Mononuclear cell (primary cell): Measurements from ENCODE around the gene PLEKHM2. TPM values are rescaled to one million over a fixed set of nuclear protein-coding genes. Genes with fewer than 3 reads are reported as not detected.

Experiments
- H3K27me3 ChIP-seq: 2 replicates; pipeline ENCODE4 v1.6.0; 2011; ENCODE audit warnings: low read length, control low read depth; ENCODE audit not compliant: insufficient read depth
- H3K4me1 ChIP-seq: 2 replicates; pipeline ENCODE4 v1.5.1; 2011; ENCODE audit warnings: mild to moderate bottlenecking, low read length, control low read depth; ENCODE audit not compliant: insufficient read depth
- H3K4me3 ChIP-seq: 2 replicates; pipeline ENCODE4 v1.5.1; 2011; ENCODE audit warnings: mild to moderate bottlenecking, low read length, moderate library complexity
- H3K9me3 ChIP-seq: 2 replicates; pipeline ENCODE4 v1.5.1; 2011; ENCODE audit warnings: low read depth, mild to moderate bottlenecking, control low read depth, low read length
- total RNA-seq: library from RNA; depleted of rRNA; stranded (reverse); fragments of >200 nt; gene quantifications from one replicate; pipeline ENCODE4 v1.2.3, GENCODE V29; 2012

The PLEKHM2 gene
- total RNA-seq, 1 donor = 70.7 TPM

DNA sequence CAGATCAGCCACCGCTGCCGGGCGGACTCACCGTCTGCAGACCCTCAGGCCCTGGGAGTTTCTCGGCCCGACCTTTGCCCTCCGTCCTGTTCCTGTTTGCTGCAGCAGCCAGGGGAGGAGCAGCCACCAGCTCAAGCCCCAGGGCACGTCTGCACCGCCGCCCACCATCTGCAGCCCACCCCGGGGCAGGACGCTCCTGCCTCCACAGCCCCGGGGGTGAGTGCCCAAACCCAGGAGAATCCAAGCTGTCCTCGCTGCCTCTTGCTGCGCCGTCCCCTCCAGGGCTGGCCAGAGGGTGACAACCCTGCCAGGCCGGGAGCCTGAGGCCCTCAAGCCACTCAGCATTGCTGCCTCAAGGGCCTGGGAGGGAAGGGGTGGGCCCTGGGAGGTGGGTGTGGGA is 50.8 kb downstream of the PLEKHM2 start:
- Histone ChIP-seq H3K27me3 (no peaks in the 10 kb centered on the region), H3K4me1 (no peaks in the 10 kb centered on the region)

DNA sequence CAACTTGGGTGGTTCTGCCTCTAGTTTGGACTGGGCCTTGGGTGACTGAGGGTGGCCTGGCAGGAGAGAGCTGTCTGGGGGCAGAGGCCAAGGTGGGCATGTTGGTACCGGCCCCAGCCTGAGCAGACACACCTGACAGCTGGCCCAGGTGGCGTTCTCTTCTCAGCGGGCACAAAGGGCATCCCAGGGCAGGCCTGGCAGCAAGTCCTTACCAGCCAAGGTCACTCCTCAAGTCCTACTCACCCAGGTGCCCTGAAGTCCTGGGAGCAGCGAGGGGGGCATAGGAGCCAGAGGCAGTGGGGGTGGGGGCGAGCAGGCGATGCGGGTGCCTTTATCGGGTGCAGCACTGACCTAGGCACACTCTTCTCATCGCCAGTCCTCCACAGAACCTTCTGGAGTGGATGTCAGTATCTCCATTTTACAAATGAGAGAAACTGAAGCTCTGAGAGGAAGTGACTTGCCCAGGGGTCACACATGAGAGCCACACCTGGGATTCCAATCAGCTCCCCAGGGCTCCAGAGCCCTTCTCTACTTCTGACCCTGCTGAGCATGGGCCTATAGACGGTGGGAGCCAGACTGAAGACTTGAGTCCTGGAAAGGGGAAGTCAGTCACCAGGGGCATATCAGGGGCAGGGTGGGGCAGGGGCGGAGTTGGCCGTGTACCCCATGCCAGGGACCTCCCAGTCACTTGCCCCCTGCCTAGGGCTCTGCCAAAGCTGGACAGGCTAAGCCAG is 51.4 kb downstream of the PLEKHM2 start:
- H3K27me3 ChIP-seq = no peaks in the 10 kb centered on the region
- no peaks in the 10 kb centered on the region for H3K4me1 ChIP-seq
- H3K9me3 ChIP-seq = no peaks in the 10 kb centered on the region
- H3K4me3 ChIP-seq = no peak overlapping the region

More for the DNA sequence above, 50.8 kb downstream of the PLEKHM2 start:
- no peak overlapping the region for H3K4me3 ChIP-seq
- no peaks in the 10 kb centered on the region for H3K9me3 ChIP-seq

DNA sequence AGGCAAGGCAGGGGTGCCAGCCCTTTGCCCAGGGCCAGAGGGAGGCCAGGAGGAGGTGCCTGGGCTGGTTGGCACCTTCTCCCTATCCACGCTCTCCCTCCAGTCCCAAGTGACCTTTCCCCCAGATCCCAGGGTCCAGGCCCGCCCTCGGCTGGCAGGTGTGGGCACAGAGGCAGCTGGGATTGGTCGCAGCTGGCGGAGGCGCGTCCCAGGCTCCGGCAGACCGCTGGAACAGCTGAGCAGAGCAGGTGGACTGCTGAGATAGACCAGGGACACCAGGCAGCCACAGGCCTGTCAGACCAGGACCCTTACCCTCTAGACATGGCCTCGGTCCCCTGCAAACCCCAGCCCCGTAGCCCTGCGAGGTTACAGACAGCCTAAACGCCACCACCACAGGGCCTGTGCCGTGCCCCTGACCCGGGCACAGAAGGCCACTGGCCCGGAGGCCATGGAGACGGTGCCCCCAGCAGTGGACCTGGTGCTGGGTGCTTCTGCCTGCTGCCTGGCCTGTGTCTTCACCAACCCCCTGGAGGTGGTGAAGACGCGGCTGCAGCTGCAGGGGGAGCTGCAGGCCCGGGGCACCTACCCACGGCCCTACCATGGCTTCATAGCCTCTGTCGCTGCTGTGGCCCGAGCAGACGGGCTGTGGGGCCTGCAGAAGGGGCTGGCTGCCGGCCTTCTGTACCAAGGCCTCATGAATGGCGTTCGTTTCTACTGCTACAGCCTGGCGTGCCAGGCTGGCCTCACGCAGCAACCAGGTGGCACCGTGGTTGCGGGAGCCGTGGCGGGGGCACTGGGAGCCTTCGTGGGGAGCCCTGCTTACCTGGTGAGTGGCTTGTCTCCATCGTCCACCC is 52.1 kb downstream of the PLEKHM2 start, which contains the start of gene SLC25A34:
Gene SLC25A34, plus strand, starts transcription at position 221 of the 854 bp plus-strand sequence. Its CDS starts 228 bp downstream, at position 449.
- Histone ChIP-seq H3K27me3 (no peaks in the 10 kb centered on the region), H3K4me1 (no peaks in the 10 kb centered on the region), H3K9me3 (no peaks in the 10 kb centered on the region), H3K4me3 (no peak within 1 kb of the TSS)

DNA sequence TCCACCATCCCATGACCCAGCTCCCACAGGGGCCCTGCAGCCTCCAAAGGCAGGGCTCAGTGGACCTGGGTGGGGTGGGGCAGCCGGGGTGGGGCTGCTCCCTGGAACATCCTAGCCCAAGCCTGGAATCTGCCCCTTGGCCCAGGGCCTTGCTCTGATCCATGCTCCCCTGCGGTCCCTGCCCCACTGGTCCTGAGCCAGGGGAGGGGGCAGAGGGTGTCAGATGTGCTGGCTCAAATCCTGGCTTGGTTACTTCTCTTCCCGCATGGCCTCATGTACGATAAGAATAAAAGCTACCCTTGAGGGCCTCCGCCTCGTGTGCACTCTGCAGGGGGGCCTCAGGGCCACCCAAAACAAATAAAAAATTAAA is 52.8 kb downstream of the PLEKHM2 start:
- no peaks in the 10 kb centered on the region for H3K27me3 ChIP-seq
- no peaks in the 10 kb centered on the region for H3K4me1 ChIP-seq
- no peaks in the 10 kb centered on the region for H3K9me3 ChIP-seq
- H3K4me3 ChIP-seq = no peak overlapping the region

DNA sequence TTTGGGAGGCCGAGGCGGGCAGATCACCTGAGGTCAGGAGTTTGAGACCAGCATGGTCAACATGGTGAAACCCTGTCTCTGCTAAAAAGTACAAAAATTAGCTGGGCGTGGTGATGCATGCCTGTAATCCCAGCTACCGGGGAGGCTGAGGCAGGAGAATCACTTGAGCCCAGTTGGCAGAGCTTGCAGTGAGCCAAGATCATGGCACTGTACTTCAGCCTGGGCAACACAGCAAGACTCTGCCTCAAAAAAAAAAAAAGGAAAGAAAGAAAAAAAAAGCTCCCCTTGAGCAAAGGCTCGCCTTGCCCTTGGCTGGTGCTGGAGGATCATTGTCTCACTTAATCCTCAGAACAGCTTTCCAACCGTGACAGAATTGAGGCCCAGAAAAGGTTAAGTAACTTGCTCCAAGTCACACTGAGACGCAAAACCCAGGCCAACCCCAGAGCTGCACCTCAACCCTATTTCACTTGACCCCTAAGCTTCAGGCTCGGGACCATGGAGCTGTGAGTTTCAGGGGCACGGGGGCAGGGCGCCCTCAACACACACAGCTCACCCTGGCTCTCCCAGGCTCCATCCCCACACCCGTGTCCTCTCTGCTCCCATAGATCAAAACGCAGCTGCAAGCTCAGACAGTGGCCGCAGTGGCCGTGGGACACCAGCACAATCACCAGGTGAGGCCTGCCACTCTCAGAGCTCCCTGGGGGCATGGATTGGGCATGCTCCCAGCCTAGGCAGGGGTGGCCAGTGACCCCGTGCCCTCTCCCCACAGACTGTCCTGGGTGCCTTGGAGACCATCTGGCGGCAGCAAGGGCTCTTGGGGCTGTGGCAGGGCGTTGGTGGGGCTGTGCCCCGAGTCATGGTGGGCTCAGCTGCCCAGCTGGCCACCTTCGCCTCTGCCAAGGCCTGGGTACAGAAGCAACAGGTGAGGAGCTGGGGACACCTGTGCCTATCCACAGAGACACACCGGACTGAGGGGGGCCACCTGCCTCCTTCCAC is 53.5 kb downstream of the PLEKHM2 start:
- no peaks in the 10 kb centered on the region for H3K4me1 ChIP-seq
- no peaks in the 10 kb centered on the region for H3K9me3 ChIP-seq
- no peak overlapping the region for H3K4me3 ChIP-seq
- H3K27me3 ChIP-seq = no peaks in the 10 kb centered on the region

DNA sequence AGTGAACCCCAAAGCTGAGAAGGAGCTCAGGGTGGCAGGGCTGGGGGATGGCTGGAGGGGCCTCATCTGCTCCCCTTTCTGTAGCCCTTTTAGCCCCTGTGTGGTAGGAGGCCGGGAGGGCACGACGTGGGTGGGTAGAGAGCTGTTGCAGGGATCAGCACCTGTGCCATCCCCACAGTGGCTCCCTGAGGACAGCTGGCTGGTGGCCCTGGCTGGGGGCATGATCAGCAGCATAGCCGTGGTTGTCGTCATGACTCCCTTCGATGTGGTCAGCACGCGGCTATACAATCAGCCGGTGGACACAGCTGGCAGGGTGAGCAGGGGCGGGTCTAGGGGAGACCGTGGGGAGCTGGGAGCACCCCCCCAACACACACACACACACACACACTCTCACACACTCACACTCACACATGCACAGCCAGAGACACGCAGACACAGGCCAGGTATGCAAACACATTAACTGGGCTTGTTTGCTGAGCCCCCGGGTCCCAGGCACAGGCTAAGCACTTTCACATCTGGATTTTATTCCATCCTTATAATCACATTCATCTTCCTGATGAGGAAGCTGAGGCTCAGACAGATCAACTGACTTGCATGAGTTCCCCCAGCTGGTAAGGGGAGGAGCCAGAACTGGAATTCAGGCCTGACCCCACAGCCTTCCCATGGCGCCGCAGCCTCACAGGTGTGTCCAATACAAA is 54.4 kb downstream of the PLEKHM2 start:
- H3K4me1 ChIP-seq = no peaks in the 10 kb centered on the region

DNA sequence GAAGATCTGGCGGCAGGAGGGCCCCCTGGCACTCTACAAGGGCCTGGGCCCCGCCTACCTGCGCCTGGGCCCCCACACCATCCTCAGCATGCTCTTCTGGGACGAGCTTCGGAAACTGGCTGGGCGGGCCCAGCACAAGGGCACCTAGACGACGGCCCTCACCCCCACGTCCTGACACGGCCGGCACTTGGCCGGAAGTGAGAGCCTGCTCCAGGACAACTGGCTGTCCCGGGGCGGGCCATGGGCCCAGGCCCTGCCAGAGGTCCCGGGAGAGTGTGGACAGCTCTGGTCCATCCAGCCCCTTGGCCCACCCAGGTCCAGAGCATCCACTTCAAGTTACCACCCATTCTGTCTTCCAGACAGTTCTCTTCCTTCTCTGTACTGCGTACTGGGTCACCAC is 55.1 kb downstream of the PLEKHM2 start:
- H3K4me1 ChIP-seq = no peaks in the 10 kb centered on the region
- no peaks in the 10 kb centered on the region for H3K9me3 ChIP-seq
- H3K4me3 ChIP-seq = no peak overlapping the region
- no peaks in the 10 kb centered on the region for H3K27me3 ChIP-seq

More for the DNA sequence above, 54.4 kb downstream of the PLEKHM2 start:
- no peak overlapping the region for H3K4me3 ChIP-seq
- no peaks in the 10 kb centered on the region for H3K27me3 ChIP-seq
- no peaks in the 10 kb centered on the region for H3K9me3 ChIP-seq

DNA sequence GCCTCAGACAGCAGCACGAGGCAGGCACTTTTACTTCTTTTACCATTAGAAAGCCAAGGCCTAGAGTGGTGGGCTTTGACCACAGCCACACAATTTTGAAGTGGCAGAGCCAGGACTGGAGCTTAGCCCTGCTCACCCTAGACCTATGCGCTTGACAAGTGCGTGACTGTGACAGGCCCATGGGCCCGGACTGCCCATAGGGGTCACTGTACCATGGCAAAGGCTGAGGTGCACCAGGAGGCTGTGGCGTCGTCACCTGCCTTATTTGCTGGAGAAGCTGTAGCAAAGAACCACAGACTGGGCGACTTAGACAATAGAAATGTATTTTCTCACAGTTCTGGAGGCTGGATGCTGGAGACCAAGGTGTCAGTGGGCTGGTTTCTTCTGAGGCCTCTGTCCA is 55.6 kb downstream of the PLEKHM2 start:
- H3K9me3 ChIP-seq = no peaks in the 10 kb centered on the region
- H3K4me1 ChIP-seq = no peaks in the 10 kb centered on the region
- no peak overlapping the region for H3K4me3 ChIP-seq
- H3K27me3 ChIP-seq = no peaks in the 10 kb centered on the region

DNA sequence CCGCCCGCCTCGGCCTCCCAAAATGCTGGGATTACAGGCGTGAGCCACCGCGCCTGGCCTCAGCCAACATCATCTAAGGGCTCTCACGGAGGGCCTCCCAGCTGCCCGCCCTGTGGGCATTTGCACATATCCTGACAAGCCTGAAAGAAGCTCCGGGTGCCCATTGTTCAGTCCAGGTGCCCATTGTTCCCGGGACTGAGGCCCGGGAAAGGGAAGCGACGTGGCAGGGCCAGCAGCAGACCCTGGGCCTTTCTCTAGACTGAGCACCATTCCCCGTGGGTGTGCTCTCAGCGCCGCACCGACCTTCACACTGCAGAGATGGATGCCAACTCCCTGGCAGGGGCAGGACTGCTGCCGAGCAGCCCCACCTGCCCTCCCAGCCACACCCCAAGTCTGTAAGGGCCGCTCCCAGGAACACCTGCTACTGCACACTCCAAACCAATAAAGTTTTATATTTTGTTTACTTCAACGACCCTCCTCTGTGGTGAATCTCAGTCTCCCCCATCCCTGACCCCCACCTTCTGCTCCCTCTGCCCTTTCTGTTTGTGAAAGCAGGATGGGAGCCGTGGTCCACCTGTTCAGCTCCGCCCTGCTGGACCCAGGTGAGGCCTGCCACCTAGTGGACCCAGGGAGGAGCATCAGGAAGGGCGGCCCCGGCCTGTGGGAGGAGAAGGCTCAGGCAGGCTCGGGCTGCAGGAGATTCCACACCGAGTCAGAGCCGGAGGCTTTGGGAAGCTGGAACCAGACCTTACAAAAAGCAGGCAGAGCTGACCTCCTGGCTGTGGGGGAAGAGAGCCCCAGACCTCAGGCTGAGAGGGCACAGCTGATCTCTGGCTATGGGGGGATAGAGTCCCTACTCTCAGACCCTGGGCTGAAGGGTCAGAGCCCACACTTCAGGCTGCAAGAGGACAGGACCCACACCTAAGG is 57.1 kb downstream of the PLEKHM2 start:
- Histone ChIP-seq H3K9me3 (no peaks in the 10 kb centered on the region), H3K27me3 (no peaks in the 10 kb centered on the region), H3K4me3 (no peak overlapping the region), H3K4me1 (no peaks in the 10 kb centered on the region)

DNA sequence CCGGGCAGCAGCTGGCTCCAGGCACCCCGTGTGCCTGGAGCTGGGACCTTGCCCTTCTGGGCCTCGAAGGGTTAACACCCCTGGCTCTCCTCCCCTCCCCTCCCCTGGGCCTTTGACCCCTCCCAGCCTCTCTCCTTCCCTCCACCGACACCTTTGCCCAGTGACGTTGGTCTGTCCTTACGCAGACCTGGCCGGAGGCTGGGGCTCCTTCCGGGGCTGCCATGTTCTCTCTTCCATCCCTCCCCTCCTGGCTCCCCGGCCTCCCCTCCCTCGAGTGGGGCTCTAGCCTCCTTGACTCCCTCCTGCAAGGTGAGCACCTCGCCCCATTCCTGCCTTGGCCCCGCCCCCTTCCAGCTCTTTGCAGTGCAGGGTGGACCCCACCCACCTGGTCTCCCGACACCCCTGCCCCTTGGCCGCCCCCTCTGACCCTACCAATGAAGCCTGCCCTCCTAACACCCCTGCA is 58.2 kb downstream of the PLEKHM2 start, which contains the start of gene TMEM82:
Gene TMEM82, plus strand, starts transcription at position 161 of the 463 bp plus-strand sequence. Its CDS starts 61 bp downstream, at position 222.
- no peak within 1 kb of the TSS for H3K4me3 ChIP-seq
- no peaks in the 10 kb centered on the region for H3K9me3 ChIP-seq
- H3K4me1 ChIP-seq = no peaks in the 10 kb centered on the region
- no peaks in the 10 kb centered on the region for H3K27me3 ChIP-seq

DNA sequence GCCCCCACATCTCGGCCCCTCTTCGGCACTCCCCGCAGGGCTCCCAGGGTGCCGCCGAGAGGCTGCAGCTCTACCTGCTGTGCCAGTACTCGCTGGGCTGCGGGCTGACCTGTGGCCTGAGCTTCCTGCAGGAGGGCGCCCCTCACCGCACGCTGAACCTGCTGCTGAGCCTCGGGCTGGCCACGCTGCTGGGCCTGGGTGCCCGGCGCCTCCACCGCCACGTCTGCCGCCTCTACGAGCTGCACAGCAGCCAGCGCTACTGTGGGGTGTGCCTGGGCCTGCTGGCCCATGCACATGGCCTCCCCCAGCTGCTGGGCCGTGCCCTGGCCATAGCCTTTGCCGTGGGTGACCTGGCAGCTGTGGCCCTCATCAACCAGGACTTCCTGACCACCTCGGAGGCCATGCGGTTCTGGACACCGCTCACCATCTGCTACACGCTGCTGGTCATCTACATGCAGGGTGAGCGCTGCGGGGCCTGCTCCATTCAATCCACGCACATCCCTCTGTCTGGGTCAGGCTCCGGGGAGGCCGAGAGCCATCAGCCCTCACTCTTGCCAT is 60.1 kb downstream of the PLEKHM2 start:
- H3K27me3 ChIP-seq = no peaks in the 10 kb centered on the region
- no peaks in the 10 kb centered on the region for H3K9me3 ChIP-seq
- no peaks in the 10 kb centered on the region for H3K4me1 ChIP-seq
- no peak overlapping the region for H3K4me3 ChIP-seq

DNA sequence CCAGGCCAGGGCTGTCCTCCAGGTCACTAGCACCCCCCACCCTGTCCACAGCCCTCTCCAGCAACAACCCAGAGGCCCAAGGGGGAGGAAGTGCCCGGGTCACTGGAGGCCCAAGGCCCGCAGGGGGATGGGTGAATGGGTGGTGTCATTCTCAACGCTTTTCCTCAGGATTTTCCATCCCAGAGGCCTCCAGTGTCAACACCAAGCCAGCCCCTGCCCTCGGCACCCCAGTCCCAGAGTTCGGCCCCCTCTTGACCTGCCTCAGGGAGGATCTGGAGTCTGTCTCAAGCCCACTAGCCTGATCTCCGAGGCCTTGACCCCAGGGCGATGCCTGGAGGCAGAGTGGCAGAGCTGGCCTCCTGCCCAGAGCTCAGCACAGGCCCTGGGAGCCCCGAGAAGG is 63.3 kb downstream of the PLEKHM2 start:
- no peaks in the 10 kb centered on the region for H3K4me1 ChIP-seq
- no peaks in the 10 kb centered on the region for H3K9me3 ChIP-seq
- H3K4me3 ChIP-seq = no peak overlapping the region
- no peaks in the 10 kb centered on the region for H3K27me3 ChIP-seq

DNA sequence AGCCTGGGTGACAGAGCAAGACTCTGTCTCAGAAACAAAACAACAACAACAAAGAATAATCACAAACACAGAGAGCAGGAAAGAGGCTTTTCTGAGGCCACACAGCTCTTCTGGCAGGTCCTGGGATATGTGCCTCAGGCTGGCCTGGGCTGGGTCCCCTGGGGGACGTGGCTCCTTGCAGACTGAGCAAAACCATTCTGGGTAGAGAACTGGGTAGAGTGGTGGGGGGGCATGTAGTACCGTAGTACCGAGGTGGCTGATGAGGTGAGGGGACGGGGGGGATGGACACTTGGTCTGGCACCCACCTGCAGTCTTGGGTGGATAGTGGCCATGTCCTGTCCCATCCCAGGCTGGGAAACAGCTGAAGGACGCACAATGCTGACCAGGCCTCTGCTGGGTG is 64.1 kb downstream of the PLEKHM2 start:
- Histone ChIP-seq H3K4me1 (no peaks in the 10 kb centered on the region), H3K27me3 (no peaks in the 10 kb centered on the region), H3K9me3 (no peaks in the 10 kb centered on the region), H3K4me3 (no peak overlapping the region)
